Endothelial cell of umbilical vein (primary cell): Measurements from ENCODE around the gene PCED1B. TPM values are rescaled to one million over a fixed set of nuclear protein-coding genes. Genes with fewer than 3 reads are reported as not detected.
A peak's percentile ranks its signal among the peaks of the same experiment; 100 is the strongest.

Experiments used
- BruUV-seq: library from RNA; stranded (reverse); fragments of 400-500 nt; replicated peaks from 2 replicates; lab custom pipeline; 2021; lab: Mats Ljungman, UMichigan
- CTCF ChIA-PET: fragments of 300-600, 350-600 bp; sonication (Branson Sonifier 250); formaldehyde crosslinking; loops from one replicate; lab custom pipeline; 2021; ENCODE audit warnings: antibody characterized with exemption, inconsistent platforms; lab: Charles Lee
- POLR2A ChIA-PET: fragments of 300-600, 350-600 bp; sonication (Branson Sonifier 250); formaldehyde crosslinking; loops from one replicate; lab custom pipeline; 2021; ENCODE audit warnings: antibody characterized with exemption, inconsistent platforms; lab: Charles Lee
- DNase-seq: peaks from one replicate; pipeline ENCODE4 v3.0.0-alpha.2; 2011; ENCODE audit warnings: low read depth, low spot score
- FAIRE-seq: peaks from 2 replicates; lab custom pipeline; 2011; peaks lifted over from hg19 to GRCh38; lab: Jason Lieb, UNC
- H2AFZ ChIP-seq: 2 replicates; pipeline ENCODE4 v1.6.0; 2012; ENCODE audit warnings: low read depth, low read length, control low read depth, inconsistent platforms
- H3K27ac ChIP-seq: 2 replicates; pipeline ENCODE4 v1.5.1; 2011; ENCODE audit warnings: low read depth, mild to moderate bottlenecking, control low read depth, low read length, moderate library complexity; ENCODE audit not compliant: insufficient read depth
- H3K27me3 ChIP-seq, 2 experiments: 2 replicates each; pipeline versions ENCODE4 v1.6.0 to v1.6.1; 2011; ENCODE audit warnings: low read length in 2 of 2, mixed read lengths in 1 of 2; ENCODE audit not compliant: control insufficient read depth in 2 of 2, insufficient read depth in 2 of 2
- H3K36me3 ChIP-seq, 2 experiments: 2 replicates in 1 of 2; 3 replicates in 1 of 2; pipeline ENCODE4 v1.5.1; 2011; ENCODE audit warnings: low read length in 2 of 2, mild to moderate bottlenecking in 1 of 2, moderate library complexity in 1 of 2; ENCODE audit not compliant: control insufficient read depth in 2 of 2, insufficient read depth in 2 of 2; ENCODE audit errors: extremely low read depth in 1 of 2
- H3K4me1 ChIP-seq: 3 replicates; pipeline ENCODE4 v1.5.1; 2011; ENCODE audit warnings: mild to moderate bottlenecking, low read length; ENCODE audit not compliant: control insufficient read depth, insufficient read depth; ENCODE audit errors: extremely low read depth
- H3K4me2 ChIP-seq: 2 replicates; pipeline ENCODE4 v1.6.1; 2011; ENCODE audit warnings: low read length, control low read depth, mixed read lengths; ENCODE audit not compliant: insufficient read depth
- H3K4me3 ChIP-seq, 3 experiments: fragments of 200-600 bp in 1 of 3; sonication (generic), shearing (Covaris generic) in 1 of 3; replicated peaks in 1 of 3; 2 replicates each; pipeline ENCODE4 v1.5.1; 2011 to 2016; ENCODE audit warnings: control low read depth in 3 of 3, low read length in 3 of 3, mild to moderate bottlenecking in 2 of 3, inconsistent platforms in 1 of 3, low read depth in 1 of 3, moderate library complexity in 1 of 3; ENCODE audit not compliant: insufficient read depth in 1 of 3
- H3K79me2 ChIP-seq: 2 replicates; pipeline ENCODE4 v1.6.0; 2012; ENCODE audit warnings: low read length, inconsistent platforms; ENCODE audit not compliant: control insufficient read depth, insufficient read depth
- H3K9ac ChIP-seq: replicated peaks from 2 replicates; pipeline ENCODE3; 2011; ENCODE audit warnings: low read length, control low read depth; ENCODE audit not compliant: insufficient read depth; ENCODE audit errors: extremely low read depth
- H3K9me1 ChIP-seq: replicated peaks from 3 replicates; pipeline ENCODE4 v1.6.0; 2011; ENCODE audit warnings: mild to moderate bottlenecking, low read length; ENCODE audit not compliant: control insufficient read depth, insufficient read depth; ENCODE audit errors: extremely low read depth
- H3K9me3 ChIP-seq: replicated peaks from 2 replicates; pipeline ENCODE4 v1.5.1; 2012; ENCODE audit warnings: low read length, inconsistent platforms; ENCODE audit not compliant: control insufficient read depth, insufficient read depth
- H4K20me1 ChIP-seq: replicated peaks from 2 replicates; pipeline ENCODE3; 2011; ENCODE audit warnings: mild to moderate bottlenecking, low read length; ENCODE audit not compliant: control insufficient read depth, insufficient read depth; ENCODE audit errors: extremely low read depth
- CTCF ChIP-seq, 2 donors: IDR thresholded peaks; 1 replicate in 1 of 2; 2 replicates in 1 of 2; pipeline ENCODE4 v1.5.1; 2011; ENCODE audit warnings: low read length in 2 of 2, mild to moderate bottlenecking in 2 of 2, moderate library complexity in 2 of 2, control low read depth in 1 of 2, inconsistent platforms in 1 of 2, low read depth in 1 of 2; ENCODE audit not compliant: insufficient read depth in 1 of 2; ENCODE audit errors: extremely low read depth in 1 of 2
- EZH2 ChIP-seq: IDR thresholded peaks from 2 replicates; pipeline ENCODE4 v1.6.1; 2012; ENCODE audit warnings: borderline replicate concordance, low read depth, mild to moderate bottlenecking, moderate library complexity, low read length, inconsistent platforms; ENCODE audit not compliant: severe bottlenecking
- FOS ChIP-seq: IDR thresholded peaks from 2 replicates; pipeline ENCODE4 v1.6.1; 2011; ENCODE audit warnings: mild to moderate bottlenecking, low read length, moderate library complexity, borderline replicate concordance; ENCODE audit not compliant: insufficient read depth
- GATA2 ChIP-seq: IDR thresholded peaks from 2 replicates; pipeline ENCODE4 v1.7.0; 2011; ENCODE audit warnings: low read depth, mild to moderate bottlenecking, moderate library complexity, mixed read lengths, low read length; ENCODE audit not compliant: insufficient read length, insufficient read depth
- JUN ChIP-seq: IDR thresholded peaks from 2 replicates; pipeline ENCODE4 v1.6.1; 2011; ENCODE audit warnings: borderline replicate concordance, low read depth; ENCODE audit not compliant: insufficient read length, insufficient read depth
- MAX ChIP-seq: IDR thresholded peaks from 2 replicates; pipeline ENCODE4 v1.6.1; 2011; ENCODE audit not compliant: insufficient read depth, insufficient read length
- MYC ChIP-seq: IDR thresholded peaks from one replicate; pipeline ENCODE4 v1.6.1; 2011; ENCODE audit warnings: mild to moderate bottlenecking, low read depth, low read length
- POLR2A ChIP-seq: IDR thresholded peaks from 2 replicates; pipeline ENCODE4 v1.6.1; 2012; ENCODE audit warnings: low read depth, mild to moderate bottlenecking, control low read depth, low read length
- POLR2AphosphoS5 ChIP-seq: IDR thresholded peaks from 2 replicates; pipeline ENCODE4 v1.6.1; 2012; ENCODE audit warnings: low read depth, mild to moderate bottlenecking, control low read depth, low read length, moderate library complexity; ENCODE audit not compliant: insufficient read depth
- dilution Hi-C: fragments of 300-500 bp; cut with MboI; formaldehyde crosslinking; loops from one replicate; pipeline ENCODE4 v1.15.0; 2019; ENCODE audit warnings: low sequenced_read_pairs; ENCODE audit not compliant: extremely low pct_ligation_motif_present
- intact Hi-C: fragments of 100-400 bp; cut with micrococcal nuclease; formaldehyde crosslinking; loops from one replicate; pipeline ENCODE4 v1.10.0; 2022
- polyA plus RNA-seq, 4 experiments: library from polyadenylated mRNA; depleted of rRNA in 3 of 4; stranded (reverse) in 3 of 4; unstranded in 1 of 4; fragments of >200 nt; gene quantifications; 2 replicates each; pipeline versions ENCODE4 v1.2.1 to v1.2.3, GENCODE V29; 2011 to 2012; ENCODE audit warnings: missing spikeins in 1 of 4
- total RNA-seq: library from RNA; stranded (reverse); gene quantifications from 2 replicates; pipeline ENCODE4 v1.2.3, GENCODE V29; 2021

The PCED1B gene
- total and polyA plus RNA-seq, 2 donors (not counting 3 experiments of a cell fraction or from before 2014, with no cell fraction given): 1.7 to 2.6 TPM

- TF ChIP-seq JUN (no peak), GATA2 (peak; percentile 49), POLR2A (no peak)
- Histone ChIP-seq H3K9me3 (no peaks in the 10 kb centered on the region), H3K79me2 (no peaks in the 10 kb centered on the region), H3K4me1 (peaks cover 12% of the 10 kb centered on the region), H3K27me3 (no peaks in the 10 kb centered on the region), H3K4me3 (no peak overlapping the region), H2AFZ (no peak overlapping the region), H3K36me3 (no peaks in the 10 kb centered on the region), H3K4me2 (no peak overlapping the region), H3K9me1 (no peaks in the 10 kb centered on the region), H3K9ac (no peak overlapping the region), H4K20me1 (no peaks in the 10 kb centered on the region), H3K27ac (no peak overlapping the region)
- POLR2A ChIA-PET: no interaction called here
- dilution Hi-C loops (no loop called here), intact Hi-C loops (no loop called here)
- FAIRE-seq: peak; percentile 59
- no TSS peak for BruUV-seq
- peak; percentile 41 for DNase-seq
- CTCF ChIA-PET: interaction anchor here (1.1 to 2.1 kb wide), 3 partner anchors 101 to 209 kb away, joined by 3 to 6 read pairs (median 5); no protein-coding TSS in a partner anchor
Observed at GRCh38 chr12:47188576-47189441, 109.4 kb downstream of the PCED1B start.

- no TSS peak for BruUV-seq
- no peak for FAIRE-seq
Observed at GRCh38 chr12:47189728-47190127, 110.3 kb downstream of the PCED1B start.

More at GRCh38 chr12:47189728-47190127, 110.3 kb downstream of the PCED1B start:
- no peak for DNase-seq
- intact Hi-C loops: no loop called here
- ChIA-PET CTCF (no interaction called here), POLR2A (interaction anchor here (0.6 kb wide), 1 partner anchor 37 kb away, joined by 5 read pairs; no protein-coding TSS in a partner anchor)
- no peaks in the 10 kb centered on the region for H3K9me1 ChIP-seq
- no peak overlapping the region for H3K4me2 ChIP-seq
- no peaks in the 10 kb centered on the region for H3K36me3 ChIP-seq
- H3K9me3 ChIP-seq: no peaks in the 10 kb centered on the region
- H3K9ac ChIP-seq: no peak overlapping the region
- no peaks in the 10 kb centered on the region for H3K27me3 ChIP-seq
- no peak for TF ChIP-seq GATA2
- no peak for TF ChIP-seq POLR2A
- TF ChIP-seq CTCF (IDR thresholded peaks at IDR 0.05; ENCODE audit: extremely low read depth in 1 of 2, insufficient read depth in 1 of 2, low read depth in 1 of 2, low read length in 2 of 2): no peak
- no peak for TF ChIP-seq FOS
- TF ChIP-seq POLR2AphosphoS5: no peak
- no peak for TF ChIP-seq EZH2
- no peak for TF ChIP-seq MYC
- TF ChIP-seq MAX: no peak
- no peak for TF ChIP-seq JUN
- no peaks in the 10 kb centered on the region for H3K79me2 ChIP-seq
- H3K4me3 ChIP-seq: no peak overlapping the region
- peaks cover 12% of the 10 kb centered on the region for H3K4me1 ChIP-seq
- H3K27ac ChIP-seq: no peak overlapping the region
- no peak overlapping the region for H2AFZ ChIP-seq
- H4K20me1 ChIP-seq: no peaks in the 10 kb centered on the region
- dilution Hi-C loops: no loop called here
